SU-DHL-6 (cell line): ENCODE measurements around the gene SLITRK1.

Experiments
- EZH2phosphoT487 ChIP-seq: fragments of 200-600 bp; sonication (generic), shearing (Covaris generic); conservative IDR thresholded peaks from 2 replicates; pipeline ENCODE4 v1.6.1; 2018; ENCODE audit warnings: mild to moderate bottlenecking, antibody characterized with exemption, low read length, moderate library complexity, mixed read lengths
- TF ChIP-seq, protein P1 (sequence below): fragments of 200-600 bp; sonication (generic); IDR thresholded peaks from one replicate; pipeline ENCODE4 v1.5.1; 2017; ENCODE audit warnings: antibody characterized with exemption, mild to moderate bottlenecking, low read length, moderate library complexity; ENCODE audit not compliant: insufficient read depth, poor library complexity, severe bottlenecking

DNA sequence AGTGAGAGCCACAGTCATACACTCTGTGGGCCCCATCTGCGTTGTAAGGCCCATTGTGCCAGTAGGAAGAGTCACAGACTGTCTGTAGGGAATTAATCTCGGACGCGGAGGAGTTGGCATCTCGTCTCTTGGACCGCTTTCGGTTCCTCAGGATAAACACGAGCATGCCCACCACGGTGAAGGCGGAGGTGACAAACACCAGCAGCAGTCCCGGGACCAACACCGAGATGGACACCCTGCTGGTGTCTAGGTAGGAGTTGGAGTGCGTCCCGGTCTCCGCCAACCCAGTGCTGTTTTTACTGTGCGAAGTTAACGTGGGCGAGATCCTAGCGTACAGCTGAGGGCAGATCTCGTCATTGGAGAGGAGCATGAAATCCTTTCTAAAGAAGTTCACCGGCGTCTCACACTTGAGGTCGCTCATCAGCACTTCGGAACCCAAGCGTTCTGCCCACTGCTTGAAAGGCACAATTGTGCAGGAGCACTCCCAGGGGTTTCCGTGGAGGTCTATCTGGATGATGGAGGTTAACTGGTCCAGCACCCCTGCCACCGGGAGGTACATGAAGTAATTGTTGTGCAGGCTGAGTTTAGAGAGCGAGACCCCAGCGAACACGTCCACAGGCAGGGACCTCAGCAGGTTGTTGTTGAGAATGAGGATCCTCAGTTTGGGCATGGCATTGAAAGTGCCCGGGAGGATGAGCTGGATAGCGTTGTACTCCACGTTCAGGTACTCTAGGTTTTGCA lies 2.7 kb downstream of the SLITRK1 start:
- TF ChIP-seq, protein P1, sequence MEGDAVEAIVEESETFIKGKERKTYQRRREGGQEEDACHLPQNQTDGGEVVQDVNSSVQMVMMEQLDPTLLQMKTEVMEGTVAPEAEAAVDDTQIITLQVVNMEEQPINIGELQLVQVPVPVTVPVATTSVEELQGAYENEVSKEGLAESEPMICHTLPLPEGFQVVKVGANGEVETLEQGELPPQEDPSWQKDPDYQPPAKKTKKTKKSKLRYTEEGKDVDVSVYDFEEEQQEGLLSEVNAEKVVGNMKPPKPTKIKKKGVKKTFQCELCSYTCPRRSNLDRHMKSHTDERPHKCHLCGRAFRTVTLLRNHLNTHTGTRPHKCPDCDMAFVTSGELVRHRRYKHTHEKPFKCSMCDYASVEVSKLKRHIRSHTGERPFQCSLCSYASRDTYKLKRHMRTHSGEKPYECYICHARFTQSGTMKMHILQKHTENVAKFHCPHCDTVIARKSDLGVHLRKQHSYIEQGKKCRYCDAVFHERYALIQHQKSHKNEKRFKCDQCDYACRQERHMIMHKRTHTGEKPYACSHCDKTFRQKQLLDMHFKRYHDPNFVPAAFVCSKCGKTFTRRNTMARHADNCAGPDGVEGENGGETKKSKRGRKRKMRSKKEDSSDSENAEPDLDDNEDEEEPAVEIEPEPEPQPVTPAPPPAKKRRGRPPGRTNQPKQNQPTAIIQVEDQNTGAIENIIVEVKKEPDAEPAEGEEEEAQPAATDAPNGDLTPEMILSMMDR: no peak
- no peak for TF ChIP-seq EZH2phosphoT487
